Esophagus squamous epithelium (tissue), 5 donors: ENCODE measurements around the gene PTGES3L. TPM values are rescaled to one million over a fixed set of nuclear protein-coding genes. Genes with fewer than 3 reads are reported as not detected.

Experiments
- DNase-seq: peaks from one replicate; lab custom pipeline; 2025; lab: John Stamatoyannopoulos, UW
- H3K27ac ChIP-seq, 4 donors: fragments of 200-600 bp; sonication (generic); one replicate each; pipeline ENCODE4 v1.5.1; 2016 to 2019; ENCODE audit warnings: mild to moderate bottlenecking in 1 of 4
- H3K27me3 ChIP-seq, 4 donors: fragments of 200-600 bp; sonication (generic); 1 replicate in 3 of 4; 2 replicates in 1 of 4; pipeline versions ENCODE4 v1.5.1 to v1.6.0; 2017 to 2021; ENCODE audit warnings: antibody characterized with exemption in 1 of 4
- H3K36me3 ChIP-seq, 3 donors: fragments of 200-600 bp; sonication (generic); one replicate each; pipeline ENCODE4 v1.5.1; 2016 to 2019
- H3K4me1 ChIP-seq, 3 donors: fragments of 200-600 bp; sonication (generic); one replicate each; pipeline ENCODE4 v1.5.1; 2017 to 2019
- H3K4me3 ChIP-seq, 4 donors: fragments of 200-600 bp; sonication (generic); 1 replicate in 3 of 4; 2 replicates in 1 of 4; pipeline ENCODE4 v1.5.1; 2016 to 2019; ENCODE audit warnings: mild to moderate bottlenecking in 2 of 4, moderate library complexity in 1 of 4
- H3K9me3 ChIP-seq, 3 donors: fragments of 200-600 bp; sonication (generic); one replicate each; pipeline ENCODE4 v1.5.1; 2016 to 2019
- CTCF ChIP-seq, 6 experiments: fragments of 450-650 bp in 4 of 6; fragments of 200-600 bp in 2 of 6; sonication (generic) in 2 of 6; IDR thresholded peaks; one replicate each; pipeline ENCODE4 v1.5.1; 2016 to 2019; ENCODE audit warnings: antibody characterized with exemption in 6 of 6, mild to moderate bottlenecking in 4 of 6, moderate library complexity in 4 of 6
- POLR2A ChIP-seq, 4 donors: fragments of 450-650 bp; IDR thresholded peaks; one replicate each; pipeline ENCODE4 v1.6.1; 2017; ENCODE audit warnings: antibody characterized with exemption in 4 of 4, mild to moderate bottlenecking in 4 of 4, moderate library complexity in 3 of 4
- WGBS, 2 donors: methylation state at CpG; one replicate each; pipeline ENCODE4 v1.1.5; 2018; 5-methylcytosine and 5-hydroxymethylcytosine counted together
- intact Hi-C: fragments of 100-400 bp; cut with DNase I; formaldehyde crosslinking; loops from one replicate; pipeline ENCODE4 v1.15.0; 2022
- total RNA-seq, 4 donors: library from RNA; depleted of rRNA; stranded (reverse); fragments of >200 nt; gene quantifications; one replicate each; pipeline ENCODE4 v1.1.0, GENCODE V29; 2016
- donor health status: DM: yes; HTN: yes; CAD: no.

Gene PTGES3L
- total RNA-seq, 4 donors from 2014 or later, result 0.27 to 1.1 TPM; not detected in 2

- no peaks in the 10 kb centered on the region for H3K27me3 ChIP-seq
- WGBS, 2 donors, result 62 to 67% methylated on average over 1 of the region's 1 CpG
- DNase-seq, result no peak
- no peak overlapping the region for H3K27ac ChIP-seq
- no peaks in the 10 kb centered on the region for H3K9me3 ChIP-seq
- H3K36me3 ChIP-seq, result peaks cover 0 to 2% (median 0%) of the 10 kb centered on the region in 3 donors
- peaks cover 7 to 11% (median 8%) of the 10 kb centered on the region in 3 donors for H3K4me1 ChIP-seq
- intact Hi-C loops, result no loop called here
- TF ChIP-seq CTCF (IDR thresholded peaks at IDR 0.05) (no peak), POLR2A (IDR thresholded peaks at IDR 0.05) (no peak)
- no peak overlapping the region for H3K4me3 ChIP-seq
Measured at GRCh38 chr17:42967925-42968324, 12.0 kb downstream of the PTGES3L start.

- Histone ChIP-seq H3K4me3 (peak within 1 kb of the TSS; percentile 58 to 85 (median 66)), H3K36me3 (peaks cover 9 to 37% (median 16%) of the 10 kb centered on the region in 3 donors), H3K4me1 (peaks cover 7 to 18% (median 8%) of the 10 kb centered on the region in 3 donors), H3K27ac (peak within 1 kb of the TSS; percentile 77 to 94 (median 89)), H3K27me3 (no peaks in the 10 kb centered on the region), H3K9me3 (no peaks in the 10 kb centered on the region)
- DNase-seq, result peak; percentile 36
- intact Hi-C loops, result no loop called here
- peak in 1 of 6 experiments; percentile 38 for TF ChIP-seq CTCF (IDR thresholded peaks at IDR 0.05)
- TF ChIP-seq POLR2A (IDR thresholded peaks at IDR 0.05), result peak in 3 of 4 donors; percentile 50 to 70 (median 68)
- WGBS, 2 donors, result 0 to 4% methylated on average over 28 to 31 of the region's 43 CpGs
Measured at GRCh38 chr17:42964161-42964932, 15.5 kb downstream of the PTGES3L start, which contains the start of gene AARSD1. Gene AARSD1, minus strand, starts transcription at chr17:42964454. Its CDS starts 14 bp downstream, at chr17:42964440.

- TF ChIP-seq POLR2A (IDR thresholded peaks at IDR 0.05), result no peak
- TF ChIP-seq CTCF (IDR thresholded peaks at IDR 0.05), result no peak
- WGBS, 2 donors, result 69 to 100% methylated on average over 1 of the region's 1 CpG
- no peak overlapping the region for H3K4me3 ChIP-seq
- H3K27ac ChIP-seq, result no peak overlapping the region
- no peaks in the 10 kb centered on the region for H3K27me3 ChIP-seq
- H3K4me1 ChIP-seq, result no peaks in the 10 kb centered on the region
- no peaks in the 10 kb centered on the region for H3K9me3 ChIP-seq
- peaks cover 0 to 98% (median 21%) of the 10 kb centered on the region in 3 donors for H3K36me3 ChIP-seq
- intact Hi-C loops, result no loop called here
- DNase-seq, result no peak
Measured at GRCh38 chr17:42953669-42954068, 26.2 kb downstream of the PTGES3L start.

GRCh38 chr17:42950044-42950783 is 29.7 kb downstream of the PTGES3L start:
- WGBS, 2 donors, result 91 to 95% methylated on average over 10 to 13 of the region's 13 CpGs
- H3K27me3 ChIP-seq, result no peaks in the 10 kb centered on the region
- intact Hi-C loops, result no loop called here
- no peak overlapping the region for H3K4me3 ChIP-seq
- peaks cover 0 to 81% (median 5%) of the 10 kb centered on the region in 3 donors for H3K36me3 ChIP-seq
- no peaks in the 10 kb centered on the region for H3K4me1 ChIP-seq
- DNase-seq, result no peak
- H3K9me3 ChIP-seq, result no peaks in the 10 kb centered on the region
- H3K27ac ChIP-seq, result no peak overlapping the region
- no peak for TF ChIP-seq CTCF (IDR thresholded peaks at IDR 0.05)
- no peak for TF ChIP-seq POLR2A (IDR thresholded peaks at IDR 0.05)

GRCh38 chr17:42946812-42947211 is 33.1 kb downstream of the PTGES3L start:
- no peak overlapping the region for H3K27ac ChIP-seq
- H3K27me3 ChIP-seq, result no peaks in the 10 kb centered on the region
- H3K4me1 ChIP-seq, result no peaks in the 10 kb centered on the region
- no peaks in the 10 kb centered on the region for H3K9me3 ChIP-seq
- no peak for TF ChIP-seq CTCF (IDR thresholded peaks at IDR 0.05)
- no peak for TF ChIP-seq POLR2A (IDR thresholded peaks at IDR 0.05)
- no peak overlapping the region for H3K4me3 ChIP-seq
- DNase-seq, result no peak
- intact Hi-C loops, result no loop called here
- H3K36me3 ChIP-seq, result peaks cover 0 to 47% (median 0%) of the 10 kb centered on the region in 3 donors
- 81 to 84% methylated on average over 1 of the region's 1 CpG for WGBS, 2 donors
